Activated T-cell treated with anti-CD3 and anti-CD28 coated beads, Interleukin-2, amount 50 U/mL, for 48 hours (primary cell): ENCODE data around the gene CAMK2D.

Source experiments
- DNase-seq, 2 experiments: peaks; one replicate each; pipeline ENCODE4 v3.0.0-alpha.2; 2020

The CAMK2D gene

GRCh38 chr4:113505044-113505443, 256.5 kb downstream of the CAMK2D start:
- no peak for DNase-seq

DNA sequence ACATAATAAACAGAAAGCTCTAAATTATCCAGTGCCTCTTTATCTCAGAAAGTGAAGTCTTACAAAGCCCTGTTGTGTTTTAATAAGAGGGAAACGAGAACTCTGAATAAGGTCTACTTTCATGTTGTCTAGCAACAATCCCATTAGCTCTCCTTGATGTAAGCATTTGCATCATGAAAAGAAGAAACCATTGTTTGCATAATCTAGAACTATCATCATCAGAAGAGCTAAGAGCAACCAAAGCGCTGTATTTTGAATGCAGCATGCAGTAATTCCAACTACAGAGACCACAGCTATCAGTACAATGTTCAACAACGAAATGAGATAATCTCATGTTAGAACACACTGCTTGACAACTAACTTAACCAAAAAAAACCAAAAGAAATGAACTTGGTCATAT, 257.1 kb downstream of the CAMK2D start:
- DNase-seq, result no peak

GRCh38 chr4:113503691-113504090, 257.8 kb downstream of the CAMK2D start:
- no peak for DNase-seq

DNA sequence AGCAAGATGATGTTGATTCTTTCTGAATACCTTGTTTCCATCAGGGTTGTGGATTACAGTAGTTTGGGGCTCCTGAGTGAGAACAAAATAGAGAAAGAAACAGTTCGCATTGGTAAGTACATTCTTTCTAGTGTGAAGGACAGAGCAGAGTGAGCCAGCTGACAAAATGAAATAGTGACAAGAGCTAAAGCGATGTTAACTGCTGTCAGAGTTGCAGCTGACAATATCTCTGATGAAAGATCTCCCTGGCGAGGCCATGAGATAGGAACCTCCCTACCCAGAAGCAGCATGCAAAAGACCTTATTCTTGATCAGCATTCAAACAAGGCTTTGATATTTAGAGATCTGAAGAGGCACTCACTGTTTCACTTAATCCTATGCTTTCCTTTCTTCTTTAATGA, 258.6 kb downstream of the CAMK2D start:
- DNase-seq, result no peak

- DNase-seq, result no peak
These were observed 259.1 kb downstream of the CAMK2D start for GRCh38 chr4:113502476-113502875.

DNA sequence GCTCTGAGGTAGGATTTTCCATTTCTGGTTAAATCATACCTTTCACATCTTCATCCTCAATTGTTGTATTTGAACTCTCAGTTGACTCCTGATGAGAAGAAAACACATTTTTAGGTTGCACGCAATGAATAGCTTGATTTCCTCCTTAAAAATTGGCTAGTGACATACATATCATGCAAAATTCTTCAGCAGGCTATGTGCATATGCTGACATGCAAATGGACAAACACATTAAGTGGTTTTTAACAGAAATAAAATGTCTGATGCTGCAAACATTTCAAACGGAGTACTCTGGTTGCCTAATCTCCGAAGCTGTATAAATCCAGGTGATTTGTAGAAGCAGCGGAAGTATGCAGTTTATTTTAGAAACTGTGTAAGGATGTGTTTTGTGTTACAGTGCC, 261.1 kb downstream of the CAMK2D start:
- no peak for DNase-seq

DNA sequence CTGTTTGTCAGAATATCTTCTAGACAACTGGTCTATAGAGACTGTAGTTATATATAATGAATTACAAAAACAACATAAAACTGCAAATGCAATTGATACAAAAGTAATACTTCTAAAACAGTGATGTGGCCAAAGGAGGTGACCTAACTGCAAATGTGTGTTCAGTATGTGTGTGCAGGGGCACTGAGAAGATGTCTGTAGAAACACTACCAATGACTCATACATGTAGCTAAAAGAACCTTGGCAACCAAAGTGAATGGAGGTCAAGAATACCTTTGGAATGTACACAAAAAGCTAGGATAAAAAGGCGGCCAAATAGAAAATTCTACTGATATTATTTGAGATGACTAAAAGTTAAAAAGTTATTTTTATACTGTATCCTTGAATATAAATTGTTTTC, 261.8 kb downstream of the CAMK2D start:
- DNase-seq, result no peak

GRCh38 chr4:113499166-113499565, 262.4 kb downstream of the CAMK2D start:
- DNase-seq, result no peak

- DNase-seq, result no peak
These were observed 264.2 kb downstream of the CAMK2D start for GRCh38 chr4:113497154-113497884.

DNA sequence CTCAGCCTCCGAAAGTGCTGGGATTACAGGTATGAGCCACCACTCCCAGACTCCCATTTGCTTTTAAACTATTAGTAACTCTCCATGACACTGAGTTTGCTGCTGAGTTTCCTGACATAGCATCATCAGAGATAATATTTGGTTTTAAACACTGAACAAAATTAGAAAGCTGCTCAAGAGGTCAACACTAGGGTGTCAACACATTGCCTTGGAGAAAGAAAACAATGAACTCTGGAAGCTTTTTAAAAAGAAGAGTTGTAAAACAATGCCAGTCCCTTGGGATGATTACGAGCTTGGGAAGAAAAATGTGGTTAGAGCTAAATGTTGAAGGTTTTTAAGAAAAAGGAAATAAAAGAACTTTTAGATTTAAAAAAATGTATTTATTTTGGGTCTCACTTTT, 264.8 kb downstream of the CAMK2D start:
- DNase-seq, result no peak

- no peak for DNase-seq
These were observed 265.7 kb downstream of the CAMK2D start for GRCh38 chr4:113495790-113496189.

- no peak for DNase-seq
These were observed 278.4 kb downstream of the CAMK2D start for GRCh38 chr4:113483131-113483530.

GRCh38 chr4:113482325-113482724, 279.2 kb downstream of the CAMK2D start:
- DNase-seq, result no peak

DNA sequence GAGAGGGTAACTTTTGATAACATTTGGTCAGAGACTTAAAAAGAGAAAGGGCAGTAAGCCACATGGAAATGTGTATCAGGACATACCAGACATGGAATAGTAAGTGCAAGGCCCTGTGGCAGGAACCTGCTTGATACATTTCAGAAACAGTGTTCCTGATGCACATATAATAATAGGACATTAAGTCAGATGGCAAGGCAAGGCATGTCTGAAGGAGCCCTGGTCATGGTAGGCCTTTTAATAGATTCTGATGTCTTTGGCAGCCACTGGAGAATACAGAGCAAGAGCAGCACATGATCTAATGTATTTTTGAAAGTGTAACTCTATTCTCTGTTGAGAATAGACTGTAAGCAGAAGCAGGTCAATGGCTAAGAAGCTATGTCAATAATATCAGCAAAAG, 279.7 kb downstream of the CAMK2D start:
- no peak for DNase-seq

DNA sequence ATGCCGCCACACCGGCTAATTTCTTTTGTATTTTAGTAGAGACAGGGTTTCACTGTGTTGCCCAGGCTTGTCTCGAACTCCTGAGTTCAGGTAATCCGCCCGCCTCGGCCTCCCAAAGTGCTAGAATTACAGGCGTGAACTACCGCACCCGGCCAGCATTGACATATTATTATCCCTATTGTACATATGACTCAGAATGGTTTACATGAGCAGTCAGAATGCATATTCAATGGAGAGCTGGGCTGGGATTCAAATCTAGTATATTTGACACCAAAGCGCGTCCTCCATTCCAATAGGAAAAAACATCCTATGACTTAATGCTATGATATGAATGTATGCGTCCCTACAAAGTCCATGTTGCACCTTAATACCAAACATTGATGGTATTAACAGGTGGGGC, 281.4 kb downstream of the CAMK2D start:
- DNase-seq, result no peak

- no peak for DNase-seq
These were observed 283.5 kb downstream of the CAMK2D start for GRCh38 chr4:113478032-113478431.

GRCh38 chr4:113476800-113477199, 284.7 kb downstream of the CAMK2D start:
- DNase-seq, result peak; percentile 55 to 60

DNA sequence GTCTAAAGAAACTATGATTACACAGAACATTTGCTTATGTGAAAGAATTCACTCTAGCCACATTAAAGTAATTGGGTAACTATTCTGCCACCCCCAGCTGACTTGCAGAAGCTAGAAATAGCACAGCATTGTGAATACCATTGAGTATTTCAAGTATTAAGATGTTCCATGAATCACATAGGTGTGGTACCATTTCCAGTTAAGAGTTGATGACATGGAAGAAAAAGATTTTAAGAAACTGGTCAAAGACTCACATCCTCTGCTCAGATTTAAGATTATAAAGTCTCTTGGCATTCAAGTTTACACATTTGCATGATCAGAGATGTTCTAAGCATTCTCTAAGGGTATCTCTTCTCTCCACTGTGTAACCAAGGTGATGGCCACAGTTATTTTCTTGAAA, 287.5 kb downstream of the CAMK2D start:
- no peak for DNase-seq

DNA sequence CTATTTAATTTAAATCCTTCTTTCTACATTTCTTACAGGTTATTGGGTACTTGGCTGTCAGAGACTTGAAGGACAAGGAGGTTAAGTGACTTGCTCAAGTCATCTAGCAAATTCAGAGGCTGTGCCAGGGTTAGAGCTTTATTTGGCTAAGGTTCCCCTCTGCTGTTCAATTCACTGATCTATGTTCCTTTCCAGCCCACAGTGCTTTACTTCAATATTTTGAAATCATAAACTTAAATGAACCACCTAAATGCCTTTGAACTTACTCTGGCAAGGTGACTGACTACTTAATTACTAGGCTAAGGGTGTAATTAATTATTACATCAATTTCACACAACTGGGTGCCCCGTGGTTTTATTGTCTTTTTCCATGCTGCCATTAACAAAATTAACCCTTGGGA, 288.7 kb downstream of the CAMK2D start:
- DNase-seq, result no peak

DNA sequence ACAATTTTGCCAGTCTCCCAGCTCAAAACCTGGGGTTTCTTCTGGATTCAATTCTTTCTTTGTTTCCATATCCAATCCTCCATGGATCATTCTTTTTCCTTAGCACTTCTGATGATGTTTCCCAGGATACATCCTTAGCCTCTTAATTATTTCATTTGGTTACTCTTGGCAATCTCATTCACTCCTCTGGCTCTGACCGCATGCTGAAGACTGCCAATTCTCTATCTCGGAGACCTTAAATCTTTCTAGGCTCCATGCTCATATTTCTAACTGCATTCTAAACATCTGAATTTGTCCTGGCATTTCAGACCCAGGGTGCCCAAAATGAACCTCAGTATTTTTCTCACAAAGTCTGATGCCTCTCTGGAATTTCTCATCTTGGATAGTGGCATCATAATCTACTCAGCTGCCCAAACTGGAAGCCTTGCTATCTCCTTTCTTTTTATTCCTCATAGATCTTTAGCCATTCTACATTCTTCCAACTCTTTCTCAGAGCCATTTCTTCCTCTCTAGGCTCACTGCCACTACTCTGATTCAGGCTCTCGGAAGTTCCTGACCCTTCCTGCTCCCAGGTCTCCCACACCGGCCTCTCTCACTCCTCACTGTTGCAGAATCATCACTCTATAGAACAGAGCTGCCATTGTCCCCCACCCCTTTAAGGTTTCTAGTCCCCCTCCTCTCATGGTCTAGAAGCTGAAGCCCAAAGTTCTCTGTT, 290.2 kb downstream of the CAMK2D start:
- DNase-seq, result no peak

GRCh38 chr4:113469926-113470325, 291.6 kb downstream of the CAMK2D start:
- no peak for DNase-seq

DNA sequence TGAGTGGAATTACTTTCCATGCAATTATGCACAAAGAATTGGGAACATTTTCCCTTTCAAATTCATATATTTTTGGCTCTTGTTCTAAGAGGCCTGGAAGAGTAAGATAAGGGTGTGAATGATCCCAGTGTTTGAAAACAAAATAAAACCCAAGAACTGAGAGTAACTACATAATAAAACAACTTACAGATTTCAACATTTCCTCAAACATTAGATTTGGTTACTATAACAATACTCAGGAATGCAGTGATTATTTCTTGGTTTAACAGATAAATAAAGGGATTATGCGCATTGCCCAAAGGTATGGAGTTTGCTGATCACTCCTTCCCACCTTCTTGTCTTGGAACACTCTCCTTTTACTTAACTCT, 292.5 kb downstream of the CAMK2D start:
- DNase-seq, result no peak

DNA sequence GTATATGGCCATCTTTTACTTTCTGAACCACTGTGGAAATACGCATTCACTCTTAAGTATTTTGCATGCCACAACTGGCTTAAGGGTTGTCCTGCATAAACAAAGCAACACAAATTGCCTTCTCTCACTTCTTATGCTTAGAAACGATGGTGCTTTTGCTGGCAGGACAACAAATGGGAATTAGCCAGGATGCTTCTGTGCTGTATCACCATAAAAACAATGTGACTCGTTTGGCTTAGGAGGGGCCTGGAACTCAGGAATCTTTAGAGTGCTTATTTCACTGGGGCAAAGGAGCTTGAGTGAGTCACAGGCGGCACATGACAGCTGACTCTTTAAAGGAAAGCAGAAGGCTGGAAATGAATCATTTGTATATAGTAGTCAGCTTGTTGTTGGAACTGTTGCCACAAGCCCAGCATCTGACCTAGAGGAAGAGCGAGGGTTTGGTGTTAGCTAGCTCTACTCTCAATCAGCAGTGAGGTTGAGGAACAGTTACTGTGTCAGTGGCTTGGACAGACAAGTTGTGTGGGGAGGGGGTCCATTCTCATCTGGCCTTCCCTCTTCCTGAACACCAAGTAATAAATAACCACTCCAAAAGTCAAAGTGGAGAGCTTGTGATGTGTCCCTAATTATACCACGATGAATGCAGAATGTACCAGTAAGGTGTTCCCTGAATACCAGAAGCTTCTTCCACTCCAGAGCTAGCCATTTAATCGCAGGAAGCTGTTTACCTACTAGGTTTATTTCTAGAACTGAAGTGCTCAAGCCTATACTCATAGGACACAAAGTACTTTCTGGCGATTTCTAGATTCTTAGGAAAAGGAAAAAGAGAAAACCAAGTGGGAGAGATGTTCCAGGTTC, 293.1 kb downstream of the CAMK2D start:
- peak; percentile 51 to 54 for DNase-seq

DNA sequence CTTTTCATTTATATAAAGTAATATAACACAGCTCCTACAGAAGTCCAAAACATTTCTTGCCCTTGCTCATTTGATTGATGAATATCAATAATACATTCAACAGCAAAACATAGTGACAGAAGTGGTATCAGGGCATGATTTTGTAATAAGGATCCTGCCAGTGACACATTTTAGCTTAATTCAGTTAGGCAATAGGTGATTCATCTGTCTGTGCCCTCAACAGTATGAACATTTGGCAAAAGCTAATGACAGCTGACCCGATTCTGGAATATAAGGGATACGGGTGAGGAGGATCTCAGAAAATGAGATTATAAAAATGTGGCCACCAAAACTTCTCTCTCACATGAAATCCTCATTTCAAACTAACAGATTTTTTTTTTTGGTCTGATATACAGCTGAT, 294.0 kb downstream of the CAMK2D start:
- no peak for DNase-seq
